Esophagus squamous epithelium (tissue), 5 donors: ENCODE results near the gene DPH6. TPM values are rescaled to one million over a fixed set of nuclear protein-coding genes. Genes with fewer than 3 reads are reported as not detected.
"Not testable (repeated sequence)": the region's sequence is repeated elsewhere in the genome, so short reads cannot be mapped to it uniquely, and the experiment has no call there.

ENCODE experiments used
- DNase-seq: peaks from one replicate; lab custom pipeline; 2025; lab: John Stamatoyannopoulos, UW
- H3K27ac ChIP-seq, 4 donors: fragments of 200-600 bp; sonication (generic); one replicate each; pipeline ENCODE4 v1.5.1; 2016 to 2019; ENCODE audit warnings: mild to moderate bottlenecking in 1 of 4
- H3K27me3 ChIP-seq, 4 donors: fragments of 200-600 bp; sonication (generic); 1 replicate in 3 of 4; 2 replicates in 1 of 4; pipeline versions ENCODE4 v1.5.1 to v1.6.0; 2017 to 2021; ENCODE audit warnings: antibody characterized with exemption in 1 of 4
- H3K36me3 ChIP-seq, 3 donors: fragments of 200-600 bp; sonication (generic); one replicate each; pipeline ENCODE4 v1.5.1; 2016 to 2019
- H3K4me1 ChIP-seq, 3 donors: fragments of 200-600 bp; sonication (generic); one replicate each; pipeline ENCODE4 v1.5.1; 2017 to 2019
- H3K4me3 ChIP-seq, 4 donors: fragments of 200-600 bp; sonication (generic); 1 replicate in 3 of 4; 2 replicates in 1 of 4; pipeline ENCODE4 v1.5.1; 2016 to 2019; ENCODE audit warnings: mild to moderate bottlenecking in 2 of 4, moderate library complexity in 1 of 4
- H3K9me3 ChIP-seq, 3 donors: fragments of 200-600 bp; sonication (generic); one replicate each; pipeline ENCODE4 v1.5.1; 2016 to 2019
- POLR2A ChIP-seq, 4 donors: fragments of 450-650 bp; IDR thresholded peaks; one replicate each; pipeline ENCODE4 v1.6.1; 2017; ENCODE audit warnings: antibody characterized with exemption in 4 of 4, mild to moderate bottlenecking in 4 of 4, moderate library complexity in 3 of 4
- WGBS, 2 donors: methylation state at CpG; one replicate each; pipeline ENCODE4 v1.1.5; 2018; 5-methylcytosine and 5-hydroxymethylcytosine counted together
- intact Hi-C: fragments of 100-400 bp; cut with DNase I; formaldehyde crosslinking; loops from one replicate; pipeline ENCODE4 v1.15.0; 2022
- total RNA-seq, 4 donors: library from RNA; depleted of rRNA; stranded (reverse); fragments of >200 nt; gene quantifications; one replicate each; pipeline ENCODE4 v1.1.0, GENCODE V29; 2016
- TF ChIP-seq, protein P1 (sequence below), 6 experiments: fragments of 450-650 bp in 4 of 6; fragments of 200-600 bp in 2 of 6; sonication (generic) in 2 of 6; IDR thresholded peaks; one replicate each; pipeline ENCODE4 v1.5.1; 2016 to 2019; ENCODE audit warnings: antibody characterized with exemption in 6 of 6, mild to moderate bottlenecking in 4 of 6, moderate library complexity in 4 of 6
- donor health status: DM: yes; HTN: yes; CAD: no.

The DPH6 gene
- total RNA-seq, 4 donors from 2014 or later: 8.8 to 21.4 (median 11.2) TPM

GRCh38 chr15:35330048-35330695, 215.8 kb downstream of the DPH6 start:
- H3K36me3 ChIP-seq: no peaks in the 10 kb centered on the region
- no peaks in the 10 kb centered on the region for H3K27me3 ChIP-seq
- H3K27ac ChIP-seq: no peak overlapping the region
- DNase-seq: no peak
- intact Hi-C loops: no loop called here
- no peaks in the 10 kb centered on the region for H3K4me1 ChIP-seq
- H3K4me3 ChIP-seq: no peak overlapping the region
- H3K9me3 ChIP-seq: no peaks in the 10 kb centered on the region
- no peak for TF ChIP-seq POLR2A (IDR thresholded peaks at IDR 0.05)
- TF ChIP-seq, protein P1, sequence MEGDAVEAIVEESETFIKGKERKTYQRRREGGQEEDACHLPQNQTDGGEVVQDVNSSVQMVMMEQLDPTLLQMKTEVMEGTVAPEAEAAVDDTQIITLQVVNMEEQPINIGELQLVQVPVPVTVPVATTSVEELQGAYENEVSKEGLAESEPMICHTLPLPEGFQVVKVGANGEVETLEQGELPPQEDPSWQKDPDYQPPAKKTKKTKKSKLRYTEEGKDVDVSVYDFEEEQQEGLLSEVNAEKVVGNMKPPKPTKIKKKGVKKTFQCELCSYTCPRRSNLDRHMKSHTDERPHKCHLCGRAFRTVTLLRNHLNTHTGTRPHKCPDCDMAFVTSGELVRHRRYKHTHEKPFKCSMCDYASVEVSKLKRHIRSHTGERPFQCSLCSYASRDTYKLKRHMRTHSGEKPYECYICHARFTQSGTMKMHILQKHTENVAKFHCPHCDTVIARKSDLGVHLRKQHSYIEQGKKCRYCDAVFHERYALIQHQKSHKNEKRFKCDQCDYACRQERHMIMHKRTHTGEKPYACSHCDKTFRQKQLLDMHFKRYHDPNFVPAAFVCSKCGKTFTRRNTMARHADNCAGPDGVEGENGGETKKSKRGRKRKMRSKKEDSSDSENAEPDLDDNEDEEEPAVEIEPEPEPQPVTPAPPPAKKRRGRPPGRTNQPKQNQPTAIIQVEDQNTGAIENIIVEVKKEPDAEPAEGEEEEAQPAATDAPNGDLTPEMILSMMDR (IDR thresholded peaks at IDR 0.05): no peak
- WGBS, 2 donors: 46 to 58% methylated on average over 6 of the region's 6 CpGs

GRCh38 chr15:35329521-35329961, 216.4 kb downstream of the DPH6 start:
- DNase-seq: no peak
- H3K27me3 ChIP-seq: no peaks in the 10 kb centered on the region

GRCh38 chr15:35328836-35329235, 217.1 kb downstream of the DPH6 start:
- WGBS, 2 donors: 79 to 83% methylated on average over 4 of the region's 4 CpGs
- H3K27me3 ChIP-seq, H3K27ac ChIP-seq, H3K4me1 ChIP-seq, intact Hi-C loops, H3K4me3 ChIP-seq, H3K36me3 ChIP-seq, H3K9me3 ChIP-seq, DNase-seq: not testable (repeated sequence)

More at GRCh38 chr15:35329521-35329961, 216.4 kb downstream of the DPH6 start:
- intact Hi-C loops: no loop called here
- H3K4me3 ChIP-seq: no peak overlapping the region
- H3K36me3 ChIP-seq: no peaks in the 10 kb centered on the region
- H3K9me3 ChIP-seq: no peaks in the 10 kb centered on the region
- TF ChIP-seq, protein P1 (IDR thresholded peaks at IDR 0.05): no peak
- no peak for TF ChIP-seq POLR2A (IDR thresholded peaks at IDR 0.05)
- no peak overlapping the region for H3K27ac ChIP-seq
- no peaks in the 10 kb centered on the region for H3K4me1 ChIP-seq
- WGBS, 2 donors: 33 to 50% methylated on average over 1 of the region's 1 CpG

DNA sequence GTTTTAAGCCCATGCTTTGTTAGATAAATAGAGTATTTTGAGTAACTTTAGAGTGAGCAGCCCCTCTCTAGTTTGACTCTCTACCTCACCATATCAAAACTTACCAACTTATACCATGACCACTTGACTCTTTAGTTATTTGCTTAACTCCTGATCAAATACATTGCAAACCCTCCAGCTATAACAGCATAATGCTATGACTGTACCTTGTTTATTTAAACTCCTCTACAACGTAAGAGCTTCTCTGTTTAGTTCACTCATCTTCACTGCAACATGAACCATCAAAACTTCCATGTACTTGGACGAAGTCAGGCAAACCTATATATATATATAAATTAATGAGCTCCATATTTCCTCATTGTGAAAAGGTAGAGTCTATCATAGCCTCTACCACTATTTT, 218.2 kb downstream of the DPH6 start:
- Histone ChIP-seq H3K27ac (no peak overlapping the region), H3K4me1 (no peaks in the 10 kb centered on the region), H3K4me3 (no peak overlapping the region), H3K36me3 (no peaks in the 10 kb centered on the region), H3K27me3 (no peaks in the 10 kb centered on the region), H3K9me3 (no peaks in the 10 kb centered on the region)
- DNase-seq: no peak
- TF ChIP-seq POLR2A (IDR thresholded peaks at IDR 0.05): no peak
- TF ChIP-seq, protein P1 (IDR thresholded peaks at IDR 0.05): no peak
- intact Hi-C loops: no loop called here
- 54 to 77% methylated on average over 2 of the region's 2 CpGs for WGBS, 2 donors

GRCh38 chr15:35325374-35325941, 220.5 kb downstream of the DPH6 start:
- no peak for DNase-seq
- no peak for TF ChIP-seq POLR2A (IDR thresholded peaks at IDR 0.05)
- TF ChIP-seq, protein P1 (IDR thresholded peaks at IDR 0.05): no peak

More at GRCh38 chr15:35325374-35325941, 220.5 kb downstream of the DPH6 start:
- intact Hi-C loops: no loop called here
- 83% methylated on average over 3 of the region's 3 CpGs for WGBS, 2 donors
- Histone ChIP-seq H3K9me3 (no peaks in the 10 kb centered on the region), H3K27me3 (no peaks in the 10 kb centered on the region), H3K4me3 (no peak overlapping the region), H3K36me3 (no peaks in the 10 kb centered on the region), H3K27ac (no peak overlapping the region), H3K4me1 (no peaks in the 10 kb centered on the region)
